GM15510 (cell line): ENCODE data around the gene LRRC46.

Experiments
- POLR2A ChIP-seq: IDR thresholded peaks from 3 replicates; pipeline ENCODE4 v1.6.1; 2011; ENCODE audit warnings: borderline replicate concordance; ENCODE audit not compliant: insufficient read length; ENCODE audit errors: extremely low read depth

LRRC46 gene

GRCh38 chr17:47850373-47850691 is 18.9 kb downstream of the LRRC46 start:
- no peak for TF ChIP-seq POLR2A

GRCh38 chr17:47850692-47851573 is 19.5 kb downstream of the LRRC46 start, which contains the start of gene SP6:
TSS of gene SP6 (minus strand) at chr17:47851163. CDS start at chr17:47848429, 2,734 bp downstream.
- TF ChIP-seq POLR2A: no peak

GRCh38 chr17:47851764-47852112 is 20.3 kb downstream of the LRRC46 start:
- no peak for TF ChIP-seq POLR2A

- TF ChIP-seq POLR2A: no peak
Measured at GRCh38 chr17:47852113-47852949, 20.9 kb downstream of the LRRC46 start.

- TF ChIP-seq POLR2A: no peak
Measured at GRCh38 chr17:47853616-47854015, 22.1 kb downstream of the LRRC46 start.

GRCh38 chr17:47855737-47856136 is 24.3 kb downstream of the LRRC46 start:
- TF ChIP-seq POLR2A: no peak

- no peak for TF ChIP-seq POLR2A
Measured at GRCh38 chr17:47856830-47857229, 25.4 kb downstream of the LRRC46 start.

- no peak for TF ChIP-seq POLR2A
Measured at GRCh38 chr17:47857551-47858455, 26.3 kb downstream of the LRRC46 start.

- no peak for TF ChIP-seq POLR2A
Measured at GRCh38 chr17:47860386-47860785, 28.9 kb downstream of the LRRC46 start.

GRCh38 chr17:47862621-47863440 is 31.4 kb downstream of the LRRC46 start:
- TF ChIP-seq POLR2A: no peak

GRCh38 chr17:47864791-47865216 is 33.3 kb downstream of the LRRC46 start:
- no peak for TF ChIP-seq POLR2A

GRCh38 chr17:47866941-47867340 is 35.5 kb downstream of the LRRC46 start:
- no peak for TF ChIP-seq POLR2A

GRCh38 chr17:47867813-47868533 is 36.5 kb downstream of the LRRC46 start:
- no peak for TF ChIP-seq POLR2A
